Lung (tissue), 12 donors: ENCODE data around the gene TSPAN5. TPM values are rescaled to one million over a fixed set of nuclear protein-coding genes. Genes with fewer than 3 reads are reported as not detected.

ENCODE experiments used
- ATAC-seq: fragments of 200-7000 bp; cut with Tn5 transposase; one replicate; pipeline ENCODE4 v1.9.1; 2020; ENCODE audit warnings: moderate number of reproducible peaks; ENCODE audit not compliant: insufficient read depth, low FRiP score
- DNase-seq, 3 donors: peaks; one replicate each; pipeline ENCODE4 v3.0.0-alpha.2; 2013 to 2017
- H3K27ac ChIP-seq, 2 donors: one replicate each; pipeline ENCODE4 v1.5.1; 2013; ENCODE audit warnings: mild to moderate bottlenecking in 2 of 2, moderate library complexity in 2 of 2, control low read depth in 1 of 2, inconsistent platforms in 1 of 2, low read depth in 1 of 2, low read length in 1 of 2
- H3K27me3 ChIP-seq, 3 donors: one replicate each; pipeline ENCODE4 v1.5.1; 2013; ENCODE audit warnings: low read length in 2 of 3; ENCODE audit not compliant: control insufficient read depth in 3 of 3, insufficient read depth in 3 of 3
- H3K36me3 ChIP-seq, 4 donors: one replicate each; pipeline ENCODE4 v1.5.1; 2013; ENCODE audit warnings: low read length in 4 of 4, mild to moderate bottlenecking in 1 of 4, moderate library complexity in 1 of 4; ENCODE audit not compliant: control insufficient read depth in 4 of 4, insufficient read depth in 4 of 4
- H3K4me1 ChIP-seq, 5 donors: one replicate each; pipeline ENCODE4 v1.5.1; 2013; ENCODE audit warnings: low read length in 5 of 5, mild to moderate bottlenecking in 2 of 5, moderate library complexity in 1 of 5; ENCODE audit not compliant: control insufficient read depth in 5 of 5, insufficient read depth in 5 of 5
- H3K4me3 ChIP-seq: one replicate; pipeline ENCODE4 v1.5.1; 2013; ENCODE audit warnings: mild to moderate bottlenecking, control low read depth, moderate library complexity
- H3K9ac ChIP-seq, 2 donors: one replicate each; pipeline ENCODE4 v1.5.1; 2013; ENCODE audit warnings: low read length in 2 of 2, control low read depth in 1 of 2; ENCODE audit not compliant: insufficient read depth in 1 of 2
- H3K9me3 ChIP-seq, 4 donors: one replicate each; pipeline ENCODE4 v1.5.1; 2013; ENCODE audit warnings: low read length in 3 of 4, mild to moderate bottlenecking in 1 of 4, moderate library complexity in 1 of 4; ENCODE audit not compliant: control insufficient read depth in 4 of 4, insufficient read depth in 3 of 4
- CTCF ChIP-seq: IDR thresholded peaks from 2 replicates; pipeline ENCODE4 v1.5.1; 2012; ENCODE audit warnings: mild to moderate bottlenecking; ENCODE audit errors: control extremely low read depth, extremely low read depth
- WGBS, 2 donors: extraction: QIAGEN DNeasy Blood & Tissue Kit; methylation state at CpG; one replicate each; pipeline ENCODE4 v1.1.7; 2013; 5-methylcytosine and 5-hydroxymethylcytosine counted together
- polyA plus RNA-seq, 2 donors: library from polyadenylated mRNA; stranded (reverse); fragments of 200-250 nt; gene quantifications; one replicate each; pipeline ENCODE4 v1.2.1, GENCODE V29; 2013
- total RNA-seq, 2 donors: library from RNA; depleted of rRNA in 1 of 2; stranded (reverse); fragments of >200 nt in 1 of 2; gene quantifications; one replicate each; pipeline ENCODE4 v1.2.1, GENCODE V29; 2014 to 2021
- donor health status: control.
- donor health status: control.
- donor health status: Bipolar disorder and iron deficiency.
- donor health status: healthy.
- donor health status: DM: yes; HTN: yes; CAD: no.

TSPAN5 gene
- total and polyA plus RNA-seq, 4 donors = 1.8 to 24.5 (median 6.3) TPM

GRCh38 chr4:98642991-98643426, 15.4 kb downstream of the TSPAN5 start:
- no peaks in the 10 kb centered on the region for H3K36me3 ChIP-seq
- ATAC-seq (peak; percentile 84), DNase-seq (no peak)
- 56 to 78% methylated on average over 4 of the region's 4 CpGs for WGBS, 2 donors
- H3K4me3 ChIP-seq = no peak overlapping the region
- H3K9me3 ChIP-seq = no peaks in the 10 kb centered on the region
- no peak overlapping the region for H3K9ac ChIP-seq
- H3K27me3 ChIP-seq = no peaks in the 10 kb centered on the region
- no peak overlapping the region for H3K27ac ChIP-seq
- peaks cover 0 to 4% (median 0%) of the 10 kb centered on the region in 5 donors for H3K4me1 ChIP-seq
- TF ChIP-seq CTCF = no peak

GRCh38 chr4:98641906-98642668, 16.3 kb downstream of the TSPAN5 start:
- no peaks in the 10 kb centered on the region for H3K27me3 ChIP-seq
- H3K27ac ChIP-seq = no peak overlapping the region
- no peaks in the 10 kb centered on the region for H3K9me3 ChIP-seq
- H3K9ac ChIP-seq = no peak overlapping the region
- H3K4me1 ChIP-seq = peaks cover 0 to 2% (median 0%) of the 10 kb centered on the region in 5 donors
- 90 to 98% methylated on average over 3 of the region's 3 CpGs for WGBS, 2 donors
- no peak for DNase-seq
- TF ChIP-seq CTCF = no peak
- ATAC-seq = no peak
- no peak overlapping the region for H3K4me3 ChIP-seq
- H3K36me3 ChIP-seq = no peaks in the 10 kb centered on the region

- no peak for DNase-seq
- no peak for ATAC-seq
Observed at GRCh38 chr4:98641376-98641775, 17.0 kb downstream of the TSPAN5 start.

More at GRCh38 chr4:98641376-98641775, 17.0 kb downstream of the TSPAN5 start:
- Histone ChIP-seq H3K27ac (no peak overlapping the region), H3K27me3 (no peaks in the 10 kb centered on the region), H3K9me3 (no peaks in the 10 kb centered on the region), H3K4me3 (no peak overlapping the region), H3K4me1 (peaks cover 0 to 2% (median 0%) of the 10 kb centered on the region in 5 donors), H3K9ac (no peak overlapping the region), H3K36me3 (no peaks in the 10 kb centered on the region)
- 90 to 95% methylated on average over 5 of the region's 5 CpGs for WGBS, 2 donors
- no peak for TF ChIP-seq CTCF
